ENCODE data around the gene ERMARD.

Gene ERMARD

GRCh38 chr6:169795196-169795595 is 43.8 kb downstream of the ERMARD start:
- DNase-seq (ENCODE audit: low read depth): no peak

GRCh38 chr6:169798764-169799473 is 47.5 kb downstream of the ERMARD start:
- H3K4me1 ChIP-seq (ENCODE audit: control insufficient read depth, insufficient read depth, low read length): peaks cover 25% of the 10 kb centered on the region
- no peak overlapping the region for H3K9ac ChIP-seq (ENCODE audit: low read length)
- no peaks in the 10 kb centered on the region for H3K36me3 ChIP-seq (ENCODE audit: control insufficient read depth, insufficient read depth, low read length, severe bottlenecking)
- no peaks in the 10 kb centered on the region for H3K9me3 ChIP-seq (ENCODE audit: control insufficient read depth, low read length)
- no peak overlapping the region for H3K4me3 ChIP-seq (ENCODE audit: low read length)
- no peak for DNase-seq (ENCODE audit: low read depth)
- H3K27me3 ChIP-seq (replicated peaks; ENCODE audit: control insufficient read depth, insufficient read depth, low read length): peaks cover 13% of the 10 kb centered on the region

More at GRCh38 chr6:169795196-169795595, 43.8 kb downstream of the ERMARD start:
- no peaks in the 10 kb centered on the region for H3K9me3 ChIP-seq (ENCODE audit: control insufficient read depth, low read length)
- H3K27me3 ChIP-seq (replicated peaks; ENCODE audit: control insufficient read depth, insufficient read depth, low read length): peaks cover 3% of the 10 kb centered on the region
- H3K4me3 ChIP-seq (ENCODE audit: low read length): no peak overlapping the region
- H3K36me3 ChIP-seq (ENCODE audit: control insufficient read depth, insufficient read depth, low read length, severe bottlenecking): no peaks in the 10 kb centered on the region
- H3K9ac ChIP-seq (ENCODE audit: low read length): no peak overlapping the region
- peaks cover 27% of the 10 kb centered on the region for H3K4me1 ChIP-seq (ENCODE audit: control insufficient read depth, insufficient read depth, low read length)

- peaks cover 19% of the 10 kb centered on the region for H3K27me3 ChIP-seq (replicated peaks; ENCODE audit: control insufficient read depth, insufficient read depth, low read length)
- no peak overlapping the region for H3K4me3 ChIP-seq (ENCODE audit: low read length)
- no peak overlapping the region for H3K9ac ChIP-seq (ENCODE audit: low read length)
- peaks cover 25% of the 10 kb centered on the region for H3K4me1 ChIP-seq (ENCODE audit: control insufficient read depth, insufficient read depth, low read length)
- no peaks in the 10 kb centered on the region for H3K36me3 ChIP-seq (ENCODE audit: control insufficient read depth, insufficient read depth, low read length, severe bottlenecking)
- H3K9me3 ChIP-seq (ENCODE audit: control insufficient read depth, low read length): no peaks in the 10 kb centered on the region
- no peak for DNase-seq (ENCODE audit: low read depth)
These were observed 48.1 kb downstream of the ERMARD start for GRCh38 chr6:169799474-169799926.

GRCh38 chr6:169800116-169800667 is 48.8 kb downstream of the ERMARD start:
- Histone ChIP-seq H3K36me3 (ENCODE audit: control insufficient read depth, insufficient read depth, low read length, severe bottlenecking) (no peaks in the 10 kb centered on the region), H3K9me3 (ENCODE audit: control insufficient read depth, low read length) (no peaks in the 10 kb centered on the region), H3K4me1 (ENCODE audit: control insufficient read depth, insufficient read depth, low read length) (peaks cover 18% of the 10 kb centered on the region), H3K4me3 (ENCODE audit: low read length) (no peak overlapping the region), H3K9ac (ENCODE audit: low read length) (peak overlapping the region; percentile 32), H3K27me3 (replicated peaks; ENCODE audit: control insufficient read depth, insufficient read depth, low read length) (peaks cover 26% of the 10 kb centered on the region)
- peak; percentile 15 for DNase-seq (ENCODE audit: low read depth)

GRCh38 chr6:169800668-169801395 is 49.4 kb downstream of the ERMARD start:
- H3K9ac ChIP-seq (ENCODE audit: low read length): peak overlapping the region; percentile 32
- peaks cover 17% of the 10 kb centered on the region for H3K4me1 ChIP-seq (ENCODE audit: control insufficient read depth, insufficient read depth, low read length)
- peaks cover 30% of the 10 kb centered on the region for H3K27me3 ChIP-seq (replicated peaks; ENCODE audit: control insufficient read depth, insufficient read depth, low read length)
- no peak overlapping the region for H3K4me3 ChIP-seq (ENCODE audit: low read length)
- H3K36me3 ChIP-seq (ENCODE audit: control insufficient read depth, insufficient read depth, low read length, severe bottlenecking): no peaks in the 10 kb centered on the region
- peak; percentile 49 for DNase-seq (ENCODE audit: low read depth)
- no peaks in the 10 kb centered on the region for H3K9me3 ChIP-seq (ENCODE audit: control insufficient read depth, low read length)

GRCh38 chr6:169801396-169802160 is 50.2 kb downstream of the ERMARD start:
- Histone ChIP-seq H3K4me3 (ENCODE audit: low read length) (no peak overlapping the region), H3K36me3 (ENCODE audit: control insufficient read depth, insufficient read depth, low read length, severe bottlenecking) (no peaks in the 10 kb centered on the region), H3K4me1 (ENCODE audit: control insufficient read depth, insufficient read depth, low read length) (peaks cover 17% of the 10 kb centered on the region), H3K9me3 (ENCODE audit: control insufficient read depth, low read length) (no peaks in the 10 kb centered on the region), H3K9ac (ENCODE audit: low read length) (no peak overlapping the region), H3K27me3 (replicated peaks; ENCODE audit: control insufficient read depth, insufficient read depth, low read length) (peaks cover 38% of the 10 kb centered on the region)
- no peak for DNase-seq (ENCODE audit: low read depth)

- no peak overlapping the region for H3K4me3 ChIP-seq (ENCODE audit: low read length)
- no peak overlapping the region for H3K9ac ChIP-seq (ENCODE audit: low read length)
- no peaks in the 10 kb centered on the region for H3K36me3 ChIP-seq (ENCODE audit: control insufficient read depth, insufficient read depth, low read length, severe bottlenecking)
- no peaks in the 10 kb centered on the region for H3K9me3 ChIP-seq (ENCODE audit: control insufficient read depth, low read length)
- H3K4me1 ChIP-seq (ENCODE audit: control insufficient read depth, insufficient read depth, low read length): peaks cover 17% of the 10 kb centered on the region
- peaks cover 40% of the 10 kb centered on the region for H3K27me3 ChIP-seq (replicated peaks; ENCODE audit: control insufficient read depth, insufficient read depth, low read length)
- no peak for DNase-seq (ENCODE audit: low read depth)
These were observed 51.4 kb downstream of the ERMARD start for GRCh38 chr6:169802790-169803189.

- no peak for DNase-seq (ENCODE audit: low read depth)
- no peaks in the 10 kb centered on the region for H3K36me3 ChIP-seq (ENCODE audit: control insufficient read depth, insufficient read depth, low read length, severe bottlenecking)
- no peaks in the 10 kb centered on the region for H3K9me3 ChIP-seq (ENCODE audit: control insufficient read depth, low read length)
- H3K4me1 ChIP-seq (ENCODE audit: control insufficient read depth, insufficient read depth, low read length): peaks cover 17% of the 10 kb centered on the region
- no peak overlapping the region for H3K9ac ChIP-seq (ENCODE audit: low read length)
- peaks cover 40% of the 10 kb centered on the region for H3K27me3 ChIP-seq (replicated peaks; ENCODE audit: control insufficient read depth, insufficient read depth, low read length)
- H3K4me3 ChIP-seq (ENCODE audit: low read length): no peak overlapping the region
These were observed 51.9 kb downstream of the ERMARD start for GRCh38 chr6:169803271-169803811.

- no peak for DNase-seq (ENCODE audit: low read depth)
- Histone ChIP-seq H3K9me3 (ENCODE audit: control insufficient read depth, low read length) (no peaks in the 10 kb centered on the region), H3K4me3 (ENCODE audit: low read length) (no peak overlapping the region), H3K27me3 (replicated peaks; ENCODE audit: control insufficient read depth, insufficient read depth, low read length) (peaks cover 37% of the 10 kb centered on the region), H3K9ac (ENCODE audit: low read length) (no peak overlapping the region), H3K36me3 (ENCODE audit: control insufficient read depth, insufficient read depth, low read length, severe bottlenecking) (no peaks in the 10 kb centered on the region), H3K4me1 (ENCODE audit: control insufficient read depth, insufficient read depth, low read length) (peaks cover 17% of the 10 kb centered on the region)
These were observed 52.5 kb downstream of the ERMARD start for GRCh38 chr6:169803816-169804340.

- DNase-seq (ENCODE audit: low read depth): no peak
- H3K4me1 ChIP-seq (ENCODE audit: control insufficient read depth, insufficient read depth, low read length): peaks cover 17% of the 10 kb centered on the region
- no peak overlapping the region for H3K9ac ChIP-seq (ENCODE audit: low read length)
- no peak overlapping the region for H3K4me3 ChIP-seq (ENCODE audit: low read length)
- H3K27me3 ChIP-seq (replicated peaks; ENCODE audit: control insufficient read depth, insufficient read depth, low read length): peaks cover 37% of the 10 kb centered on the region
- no peaks in the 10 kb centered on the region for H3K36me3 ChIP-seq (ENCODE audit: control insufficient read depth, insufficient read depth, low read length, severe bottlenecking)
- no peaks in the 10 kb centered on the region for H3K9me3 ChIP-seq (ENCODE audit: control insufficient read depth, low read length)
These were observed 53.0 kb downstream of the ERMARD start for GRCh38 chr6:169804427-169804826.
